Measurements from ENCODE around the gene SP140L. TPM values are rescaled to one million over a fixed set of nuclear protein-coding genes. Genes with fewer than 3 reads are reported as not detected.

SP140L gene
- total and polyA plus RNA-seq, 10 of the 15 experiments (the other 5 are each of a cell fraction or from before 2014, with no cell fraction given), result 4.7 to 28.6 (median 15.0) TPM

DNA sequence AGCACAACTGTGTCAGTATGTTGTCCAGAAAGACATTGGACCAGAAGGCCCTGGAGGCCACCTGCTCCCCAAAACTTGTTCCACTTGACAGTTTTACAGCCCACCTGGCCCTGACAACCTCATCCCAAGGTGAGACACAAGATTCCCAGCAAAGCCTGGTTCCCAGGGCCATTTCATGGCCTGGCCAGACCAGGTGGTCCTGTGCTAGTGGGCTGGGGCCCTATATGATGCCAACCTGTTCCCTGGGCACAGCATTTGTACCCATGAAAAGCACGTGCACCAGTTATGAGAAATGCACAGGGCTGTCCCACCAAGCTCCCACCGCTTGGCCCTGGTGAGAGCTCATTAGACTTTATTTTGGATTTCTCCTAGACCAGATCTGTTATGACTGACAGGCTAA is 6.0 kb upstream of the SP140L start:
- no peak for DNase-seq (ENCODE audit: low read depth, low spot score)
- peaks cover 27% of the 10 kb centered on the region for H3K4me1 ChIP-seq (ENCODE audit: control insufficient read depth, insufficient read depth, low read length)
- BruUV-seq (replicated peaks), result no TSS peak

More for the DNA sequence above, 6.0 kb upstream of the SP140L start:
- 94% methylated on average over 2 of the region's 2 CpGs for WGBS (ENCODE audit: insufficient coverage, insufficient replicate concordance, low lambda C conversion rate, missing lambda C conversion rate)
- Histone ChIP-seq H3K9ac (ENCODE audit: control insufficient read depth, insufficient read depth, low read length) (no peak overlapping the region), H2AFZ (ENCODE audit: control insufficient read depth, low read depth, low read length) (no peak overlapping the region), H3K27me3 (replicated peaks in 1 of 2; ENCODE audit: control insufficient read depth in 2 of 2, insufficient read depth in 2 of 2, low read length in 1 of 2) (no peaks in the 10 kb centered on the region), H3K27ac (ENCODE audit: control insufficient read depth, insufficient read depth) (no peak overlapping the region), H3K36me3 (ENCODE audit: control insufficient read depth in 2 of 2, insufficient read depth in 2 of 2, low read length in 1 of 2) (0 out of 4 replicates have a peak, but pooled peaks cover 0 to 3% of the 10 kb centered on the region in 2 experiments), H3K4me2 (ENCODE audit: control insufficient read depth, insufficient read depth) (no peak overlapping the region), H3K79me2 (ENCODE audit: control insufficient read depth, insufficient read depth, low read length) (no peaks in the 10 kb centered on the region), H3K4me3 (no peak overlapping the region), H4K20me1 (ENCODE audit: control insufficient read depth, insufficient read depth) (no peaks in the 10 kb centered on the region), H3K9me3 (replicated peaks; ENCODE audit: control insufficient read depth, insufficient read depth, low read length) (no peaks in the 10 kb centered on the region; the same call in 2 of the 3 replicates)
- in situ Hi-C loops (cut with MboI) (no loop called here), intact Hi-C loops (cut with micrococcal nuclease; ENCODE audit: unreplicated experiment) (no loop called here)
- CTCF ChIA-PET, result no interaction called here
- FAIRE-seq (no peak), ATAC-seq (no peak)
- TF ChIP-seq MEF2A (IDR thresholded peaks at IDR 0.05; ENCODE audit: insufficient read depth, low read depth, low read length) (no peak), DPF2 (IDR thresholded peaks at IDR 0.05) (no peak), WRNIP1 (IDR thresholded peaks at IDR 0.05; ENCODE audit: borderline replicate concordance, low read depth, low read length) (no peak), HCFC1 (IDR thresholded peaks at IDR 0.05; ENCODE audit: low read length) (no peak), RCOR1 (conservative IDR thresholded peaks at IDR 0.05; ENCODE audit: low read depth, low read length) (no peak), SUZ12 (IDR thresholded peaks at IDR 0.05; ENCODE audit: unreplicated experiment) (no peak), CREB1 (IDR thresholded peaks at IDR 0.05; ENCODE audit: low read depth) (no peak), STAT1 (conservative IDR thresholded peaks at IDR 0.05) (no peak), SMAD5 (IDR thresholded peaks at IDR 0.05; ENCODE audit: low read depth) (no peak), HDAC6 (IDR thresholded peaks at IDR 0.05; ENCODE audit: unreplicated experiment) (no peak)
- TF ChIP-seq, protein P1, sequence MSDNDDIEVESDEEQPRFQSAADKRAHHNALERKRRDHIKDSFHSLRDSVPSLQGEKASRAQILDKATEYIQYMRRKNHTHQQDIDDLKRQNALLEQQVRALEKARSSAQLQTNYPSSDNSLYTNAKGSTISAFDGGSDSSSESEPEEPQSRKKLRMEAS (IDR thresholded peaks at IDR 0.05; ENCODE audit: low read depth, low read length), result no peak
- TF ChIP-seq, protein P2, sequence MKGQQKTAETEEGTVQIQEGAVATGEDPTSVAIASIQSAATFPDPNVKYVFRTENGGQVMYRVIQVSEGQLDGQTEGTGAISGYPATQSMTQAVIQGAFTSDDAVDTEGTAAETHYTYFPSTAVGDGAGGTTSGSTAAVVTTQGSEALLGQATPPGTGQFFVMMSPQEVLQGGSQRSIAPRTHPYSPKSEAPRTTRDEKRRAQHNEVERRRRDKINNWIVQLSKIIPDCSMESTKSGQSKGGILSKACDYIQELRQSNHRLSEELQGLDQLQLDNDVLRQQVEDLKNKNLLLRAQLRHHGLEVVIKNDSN (IDR thresholded peaks at IDR 0.05; ENCODE audit: borderline replicate concordance, extremely low read length, insufficient read depth, low read depth, low read length), result no peak
- POLR2A ChIA-PET, result no interaction called here
- RAD21 ChIA-PET (ENCODE audit: unreplicated experiment), result no interaction called here
- SMC1A ChIA-PET (ENCODE audit: uncharacterized antibody, unreplicated experiment), result interaction anchor here (0.7 kb wide), 1 partner anchor 130 kb away, joined by 3 read pairs; no protein-coding TSS in a partner anchor

All from GM12878 (cell line).